Activated T-helper 2 cell treated with anti-CD3 and anti-CD28 coated beads, Interferon-gamma antibody, Interleukin-2, Interleukin-4, amounts not matched to agents 10 μg/mL and 5 μg/mL and 100 μg/mL, durations not matched to agents 14 hours and 24 hours and 36 hours (primary cell): Measurements from ENCODE around the gene QTRT2. TPM values are rescaled to one million over a fixed set of nuclear protein-coding genes. Genes with fewer than 3 reads are reported as not detected.

ENCODE experiments used
- DNase-seq: peaks from one replicate; pipeline ENCODE4 v3.0.0; 2021; ENCODE audit warnings: low spot score
- H3K27ac Mint-ChIP-seq: one replicate; pipeline ENCODE4 v1.8.0; 2021; ENCODE audit warnings: mixed read lengths
- H3K27me3 Mint-ChIP-seq: one replicate; pipeline ENCODE4 v1.8.0; 2021; ENCODE audit warnings: low read depth, mixed read lengths
- H3K36me3 Mint-ChIP-seq: one replicate; pipeline ENCODE4 v1.8.0; 2021; ENCODE audit warnings: low read depth, mixed read lengths
- H3K4me1 Mint-ChIP-seq: one replicate; pipeline ENCODE4 v1.8.0; 2021; ENCODE audit warnings: low read depth, mixed read lengths
- H3K4me3 Mint-ChIP-seq: one replicate; pipeline ENCODE4 v1.8.0; 2021; ENCODE audit warnings: low read depth, mild to moderate bottlenecking, moderate library complexity, mixed read lengths
- H3K9me3 Mint-ChIP-seq: one replicate; pipeline ENCODE4 v1.8.0; 2021; ENCODE audit warnings: mixed read lengths
- intact Hi-C: fragments of 100-400 bp; cut with micrococcal nuclease; formaldehyde crosslinking; loops from one replicate; pipeline ENCODE4 v1.15.1; 2023
- total RNA-seq: library from RNA; stranded (reverse); gene quantifications from 2 replicates; pipeline ENCODE4 v1.2.3, GENCODE V29; 2022

QTRT2 gene
- total RNA-seq, 1 donor from 2014 or later: 41.3 TPM

DNA sequence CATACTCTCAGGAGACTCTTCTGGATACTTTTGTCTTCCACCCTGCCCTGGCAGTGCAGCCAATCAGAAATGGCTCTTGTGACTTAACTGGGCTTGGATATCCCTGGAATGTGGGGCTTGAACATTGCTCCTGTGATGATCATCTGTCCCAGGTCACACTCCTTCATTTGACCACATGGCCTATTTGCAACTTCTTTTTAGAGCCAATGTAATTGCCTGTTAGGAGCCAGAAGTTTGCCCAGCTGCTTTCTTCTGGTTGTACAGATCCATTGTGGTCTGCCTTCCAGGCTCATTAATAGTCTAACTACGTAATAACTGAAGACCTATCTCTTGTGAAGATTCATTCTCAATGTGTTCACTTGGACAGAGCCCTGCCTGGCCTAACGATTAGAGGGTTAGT is 29.8 kb downstream of the QTRT2 start:
- Mint-ChIP-seq H3K36me3 (peaks cover 57% of the 10 kb centered on the region), H3K4me3 (no peak overlapping the region), H3K27me3 (no peaks in the 10 kb centered on the region), H3K4me1 (no peaks in the 10 kb centered on the region), H3K9me3 (no peaks in the 10 kb centered on the region), H3K27ac (no peak overlapping the region)
- DNase-seq: no peak
- intact Hi-C loops: no loop called here

DNA sequence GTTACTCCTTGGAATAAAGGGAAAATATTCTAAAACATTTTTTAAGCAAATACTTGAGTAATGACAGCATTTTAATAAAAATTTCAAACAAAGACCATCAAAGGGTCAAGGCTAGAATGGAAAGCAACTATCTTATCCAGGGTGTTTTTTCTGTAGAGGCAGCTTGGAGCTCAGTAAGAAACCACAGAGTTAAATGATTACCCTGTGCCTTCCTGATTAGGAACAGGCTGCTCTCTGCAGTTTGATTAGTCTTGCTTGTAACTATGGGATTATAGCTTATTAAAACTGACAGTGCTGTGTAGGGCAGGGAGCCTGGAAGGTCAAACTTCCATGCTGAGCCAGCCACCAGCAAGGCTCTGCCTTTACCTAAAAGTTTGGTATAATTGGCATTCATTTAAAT is 33.1 kb downstream of the QTRT2 start:
- H3K4me1 Mint-ChIP-seq: peaks cover 1% of the 10 kb centered on the region
- H3K4me3 Mint-ChIP-seq: no peak overlapping the region
- peaks cover 30% of the 10 kb centered on the region for H3K36me3 Mint-ChIP-seq
- peaks cover 10% of the 10 kb centered on the region for H3K27me3 Mint-ChIP-seq
- DNase-seq: no peak
- H3K9me3 Mint-ChIP-seq: no peaks in the 10 kb centered on the region
- intact Hi-C loops: no loop called here
- H3K27ac Mint-ChIP-seq: no peak overlapping the region

DNA sequence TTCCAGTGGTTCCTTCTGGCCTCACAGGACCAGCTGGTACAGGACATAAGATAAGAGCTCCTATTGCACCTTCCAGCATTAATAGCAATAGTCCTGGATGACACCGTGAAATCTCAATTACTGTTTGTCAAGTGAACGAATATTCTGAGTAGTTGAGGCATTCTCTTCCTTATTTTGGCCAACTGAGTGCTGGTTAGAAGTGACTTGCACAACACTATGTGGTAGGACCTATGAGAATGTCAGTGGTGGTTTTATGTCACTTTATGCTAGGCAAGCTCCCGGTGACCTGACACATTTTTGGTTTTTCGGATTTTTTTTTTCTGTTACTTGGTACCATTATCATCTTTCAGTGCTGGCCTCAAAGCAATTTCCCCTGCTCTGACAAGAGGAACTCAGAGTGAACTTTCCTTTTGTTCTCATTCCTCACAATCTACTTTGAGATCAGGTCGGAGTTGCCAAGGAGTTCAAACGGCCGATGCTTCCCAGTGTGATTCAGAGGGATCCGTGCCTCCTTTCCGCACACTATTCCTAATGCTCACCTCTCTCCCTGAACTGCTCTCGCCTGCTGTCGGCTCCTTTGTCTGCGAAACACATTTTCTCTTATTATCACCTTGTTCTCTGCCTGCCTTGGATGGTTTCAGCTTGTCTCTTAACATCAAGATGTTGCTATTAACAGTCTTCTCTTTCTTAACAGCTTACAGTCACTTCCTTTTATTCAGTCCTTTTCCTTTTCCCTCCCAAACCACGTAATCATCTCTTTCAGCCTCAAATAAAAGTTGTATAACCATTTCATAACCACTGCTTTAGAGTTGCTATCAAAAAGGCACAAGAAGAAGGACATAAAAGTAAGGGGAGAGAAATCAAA is 35.8 kb downstream of the QTRT2 start:
- Mint-ChIP-seq H3K4me3 (no peak overlapping the region), H3K27me3 (peaks cover 10% of the 10 kb centered on the region), H3K27ac (no peak overlapping the region), H3K4me1 (peaks cover 1% of the 10 kb centered on the region), H3K9me3 (no peaks in the 10 kb centered on the region), H3K36me3 (peaks cover 7% of the 10 kb centered on the region)
- intact Hi-C loops: no loop called here
- no peak for DNase-seq

GRCh38 chr3:114093016-114093380 is 36.5 kb downstream of the QTRT2 start:
- intact Hi-C loops: no loop called here
- no peak for DNase-seq
- Mint-ChIP-seq H3K27ac (no peak overlapping the region), H3K27me3 (peaks cover 10% of the 10 kb centered on the region), H3K4me1 (peaks cover 1% of the 10 kb centered on the region), H3K36me3 (peaks cover under 1% of the 10 kb centered on the region), H3K9me3 (no peaks in the 10 kb centered on the region), H3K4me3 (no peak overlapping the region)

DNA sequence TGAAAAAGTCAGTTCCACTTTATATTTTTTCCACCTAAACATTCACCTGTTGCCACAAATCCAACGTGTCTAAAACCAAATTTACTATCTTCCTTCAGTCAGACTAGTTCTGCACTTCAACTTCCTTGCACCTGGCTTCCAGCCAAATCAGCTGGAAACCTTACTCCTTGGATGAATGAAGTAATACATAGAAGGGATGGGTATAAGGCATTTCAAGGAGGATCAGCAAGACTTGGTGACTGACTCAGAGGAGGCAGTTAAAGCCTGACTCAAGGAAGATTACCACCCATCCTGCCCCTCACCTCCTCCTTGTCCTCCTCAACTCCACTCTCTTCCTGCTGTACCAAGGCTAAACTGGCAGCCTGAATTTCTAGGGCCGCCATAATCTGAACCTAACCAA is 37.1 kb downstream of the QTRT2 start:
- intact Hi-C loops: no loop called here
- DNase-seq: no peak

DNA sequence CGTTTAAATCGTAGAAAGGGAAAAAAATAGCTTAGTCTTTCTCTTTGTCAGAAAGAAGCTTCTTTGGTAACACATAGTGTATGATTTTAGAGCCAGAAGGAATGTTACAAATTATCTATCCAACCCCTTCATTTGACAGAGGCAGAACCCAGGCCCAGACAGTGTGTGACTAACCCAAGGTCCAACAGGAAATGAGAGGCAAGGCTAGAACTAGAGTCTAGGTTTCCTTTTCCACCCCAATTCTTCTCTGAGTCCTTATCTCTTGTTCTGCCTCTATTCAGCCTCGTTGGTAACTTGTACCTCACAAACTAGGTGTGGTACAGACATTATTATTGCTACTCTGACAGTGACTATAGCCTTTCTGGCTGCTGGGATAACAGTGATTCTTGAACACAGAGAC is 39.3 kb downstream of the QTRT2 start:
- intact Hi-C loops: no loop called here
- Mint-ChIP-seq H3K4me1 (peaks cover 1% of the 10 kb centered on the region), H3K9me3 (no peaks in the 10 kb centered on the region), H3K36me3 (no peaks in the 10 kb centered on the region), H3K4me3 (no peak overlapping the region), H3K27ac (no peak overlapping the region), H3K27me3 (peaks cover 10% of the 10 kb centered on the region)
- no peak for DNase-seq

More for the DNA sequence above, 37.1 kb downstream of the QTRT2 start:
- H3K27me3 Mint-ChIP-seq: peaks cover 10% of the 10 kb centered on the region
- no peak overlapping the region for H3K27ac Mint-ChIP-seq
- peaks cover 1% of the 10 kb centered on the region for H3K4me1 Mint-ChIP-seq
- H3K36me3 Mint-ChIP-seq: no peaks in the 10 kb centered on the region
- no peaks in the 10 kb centered on the region for H3K9me3 Mint-ChIP-seq
- no peak overlapping the region for H3K4me3 Mint-ChIP-seq

GRCh38 chr3:114101101-114101500 is 44.6 kb downstream of the QTRT2 start:
- Mint-ChIP-seq H3K9me3 (no peaks in the 10 kb centered on the region), H3K27ac (no peak overlapping the region), H3K36me3 (no peaks in the 10 kb centered on the region), H3K27me3 (peaks cover 5% of the 10 kb centered on the region), H3K4me3 (no peak overlapping the region), H3K4me1 (no peaks in the 10 kb centered on the region)
- intact Hi-C loops: no loop called here
- no peak for DNase-seq

DNA sequence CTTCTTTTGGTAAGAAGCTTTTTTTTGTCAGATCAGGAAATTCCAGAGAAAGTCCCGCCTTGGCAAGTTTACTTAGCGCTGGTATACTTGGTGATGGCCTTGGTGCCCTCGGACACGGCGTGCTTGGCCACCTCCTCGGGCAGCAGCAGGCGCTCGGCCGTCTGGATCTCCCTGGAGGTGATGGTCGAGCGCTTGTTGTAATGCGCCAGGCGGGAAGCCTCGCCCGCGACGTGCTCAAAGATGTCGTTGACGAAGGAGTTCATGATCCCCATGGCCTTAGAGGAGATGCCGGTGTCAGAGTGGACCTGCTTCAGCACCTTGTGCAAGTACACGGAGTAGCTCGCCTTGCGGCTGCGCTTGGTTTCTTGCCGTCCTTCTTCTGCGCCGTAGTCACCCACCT is 46.6 kb downstream of the QTRT2 start:
- H3K4me1 Mint-ChIP-seq: no peaks in the 10 kb centered on the region
- H3K27me3 Mint-ChIP-seq: peaks cover 6% of the 10 kb centered on the region
- intact Hi-C loops: no loop called here
- H3K4me3 Mint-ChIP-seq: no peak overlapping the region
- no peak for DNase-seq
- H3K36me3 Mint-ChIP-seq: no peaks in the 10 kb centered on the region
- H3K27ac Mint-ChIP-seq: no peak overlapping the region
- no peaks in the 10 kb centered on the region for H3K9me3 Mint-ChIP-seq

- Mint-ChIP-seq H3K4me3 (no peak overlapping the region), H3K27me3 (peaks cover 6% of the 10 kb centered on the region), H3K27ac (no peak overlapping the region), H3K36me3 (no peaks in the 10 kb centered on the region), H3K4me1 (no peaks in the 10 kb centered on the region), H3K9me3 (no peaks in the 10 kb centered on the region)
- no peak for DNase-seq
- intact Hi-C loops: no loop called here
Measured at GRCh38 chr3:114103858-114104257, 47.3 kb downstream of the QTRT2 start.

- peaks cover 8% of the 10 kb centered on the region for H3K27me3 Mint-ChIP-seq
- no peak overlapping the region for H3K27ac Mint-ChIP-seq
- H3K36me3 Mint-ChIP-seq: no peaks in the 10 kb centered on the region
- no peak for DNase-seq
- no peak overlapping the region for H3K4me3 Mint-ChIP-seq
- intact Hi-C loops: no loop called here
- H3K4me1 Mint-ChIP-seq: no peaks in the 10 kb centered on the region
- no peaks in the 10 kb centered on the region for H3K9me3 Mint-ChIP-seq
Measured at GRCh38 chr3:114104414-114104813, 47.9 kb downstream of the QTRT2 start.

GRCh38 chr3:114108137-114108536 is 51.6 kb downstream of the QTRT2 start:
- intact Hi-C loops: no loop called here
- no peak for DNase-seq

GRCh38 chr3:114110439-114110838 is 53.9 kb downstream of the QTRT2 start:
- no peak overlapping the region for H3K4me3 Mint-ChIP-seq
- peaks cover 20% of the 10 kb centered on the region for H3K27me3 Mint-ChIP-seq
- H3K36me3 Mint-ChIP-seq: no peaks in the 10 kb centered on the region
- no peak for DNase-seq
- no peaks in the 10 kb centered on the region for H3K4me1 Mint-ChIP-seq
- intact Hi-C loops: no loop called here
- H3K9me3 Mint-ChIP-seq: no peaks in the 10 kb centered on the region
- no peak overlapping the region for H3K27ac Mint-ChIP-seq

More at GRCh38 chr3:114108137-114108536, 51.6 kb downstream of the QTRT2 start:
- H3K4me3 Mint-ChIP-seq: no peak overlapping the region
- no peaks in the 10 kb centered on the region for H3K4me1 Mint-ChIP-seq
- no peak overlapping the region for H3K27ac Mint-ChIP-seq
- H3K27me3 Mint-ChIP-seq: peaks cover 20% of the 10 kb centered on the region
- no peaks in the 10 kb centered on the region for H3K36me3 Mint-ChIP-seq
- no peaks in the 10 kb centered on the region for H3K9me3 Mint-ChIP-seq

DNA sequence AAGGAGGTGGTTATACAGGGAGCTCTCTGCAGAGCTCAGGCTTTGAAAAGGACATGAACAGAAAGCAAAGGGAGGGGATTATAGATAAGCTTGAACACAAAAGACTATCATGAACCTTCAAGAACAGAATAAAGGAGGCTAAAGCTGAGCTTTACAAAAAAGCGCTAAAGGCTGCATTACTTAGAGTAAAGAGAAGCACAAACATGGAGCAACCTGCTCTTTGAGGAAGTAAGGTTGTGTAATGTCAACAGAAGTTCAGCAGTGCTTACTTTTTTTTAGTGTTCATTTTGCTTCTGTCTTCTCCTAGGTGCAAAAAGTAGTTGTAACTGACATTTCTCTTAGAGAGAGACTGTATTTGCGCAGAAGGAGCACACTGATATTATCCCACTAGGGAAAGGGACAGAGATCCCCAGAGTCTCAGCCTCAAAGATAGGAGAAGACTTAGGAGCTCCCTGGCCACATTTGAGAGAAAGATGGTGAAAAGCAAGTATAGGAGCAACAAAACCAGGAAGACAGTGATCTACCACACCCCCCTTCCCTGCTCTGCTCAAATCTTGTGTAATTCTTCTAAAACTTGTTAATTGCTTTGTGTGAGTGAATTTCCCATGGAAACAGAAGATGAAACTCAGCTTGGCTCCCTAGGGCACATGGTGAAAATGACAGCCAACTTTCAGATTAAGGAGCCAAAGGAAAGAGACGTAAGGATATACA is 54.7 kb downstream of the QTRT2 start:
- DNase-seq: no peak
- H3K4me3 Mint-ChIP-seq: no peak overlapping the region
- no peaks in the 10 kb centered on the region for H3K9me3 Mint-ChIP-seq
- intact Hi-C loops: no loop called here
- H3K4me1 Mint-ChIP-seq: no peaks in the 10 kb centered on the region
- H3K27me3 Mint-ChIP-seq: peaks cover 20% of the 10 kb centered on the region
- no peaks in the 10 kb centered on the region for H3K36me3 Mint-ChIP-seq
- H3K27ac Mint-ChIP-seq: no peak overlapping the region
